Thyroid gland (tissue), 4 donors: ENCODE measurements around the gene MAGI1.

Source experiments
- POLR2A ChIP-seq, 2 donors: fragments of 450-650 bp; IDR thresholded peaks; one replicate each; pipeline ENCODE4 v1.6.1; 2017; ENCODE audit warnings: antibody characterized with exemption in 2 of 2, mild to moderate bottlenecking in 2 of 2, moderate library complexity in 1 of 2
- TF ChIP-seq, protein P1 (sequence below), 6 experiments: fragments of 200-600 bp in 3 of 6; fragments of 450-650 bp in 3 of 6; sonication (generic) in 3 of 6; IDR thresholded peaks; one replicate each; pipeline ENCODE4 v1.5.1; 2016 to 2019; ENCODE audit warnings: antibody characterized with exemption in 6 of 6, mild to moderate bottlenecking in 2 of 6, inconsistent platforms in 1 of 6, moderate library complexity in 1 of 6

- TF ChIP-seq POLR2A (IDR thresholded peaks at IDR 0.05) = no peak
- TF ChIP-seq, protein P1, sequence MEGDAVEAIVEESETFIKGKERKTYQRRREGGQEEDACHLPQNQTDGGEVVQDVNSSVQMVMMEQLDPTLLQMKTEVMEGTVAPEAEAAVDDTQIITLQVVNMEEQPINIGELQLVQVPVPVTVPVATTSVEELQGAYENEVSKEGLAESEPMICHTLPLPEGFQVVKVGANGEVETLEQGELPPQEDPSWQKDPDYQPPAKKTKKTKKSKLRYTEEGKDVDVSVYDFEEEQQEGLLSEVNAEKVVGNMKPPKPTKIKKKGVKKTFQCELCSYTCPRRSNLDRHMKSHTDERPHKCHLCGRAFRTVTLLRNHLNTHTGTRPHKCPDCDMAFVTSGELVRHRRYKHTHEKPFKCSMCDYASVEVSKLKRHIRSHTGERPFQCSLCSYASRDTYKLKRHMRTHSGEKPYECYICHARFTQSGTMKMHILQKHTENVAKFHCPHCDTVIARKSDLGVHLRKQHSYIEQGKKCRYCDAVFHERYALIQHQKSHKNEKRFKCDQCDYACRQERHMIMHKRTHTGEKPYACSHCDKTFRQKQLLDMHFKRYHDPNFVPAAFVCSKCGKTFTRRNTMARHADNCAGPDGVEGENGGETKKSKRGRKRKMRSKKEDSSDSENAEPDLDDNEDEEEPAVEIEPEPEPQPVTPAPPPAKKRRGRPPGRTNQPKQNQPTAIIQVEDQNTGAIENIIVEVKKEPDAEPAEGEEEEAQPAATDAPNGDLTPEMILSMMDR (IDR thresholded peaks at IDR 0.05) = no peak
Observed at GRCh38 chr3:65614585-65614984, 424.1 kb downstream of the MAGI1 start.
